Measurements from ENCODE around the gene SFMBT2.
"Not testable (repeated sequence)": the region's sequence is repeated elsewhere in the genome, so short reads cannot be mapped to it uniquely, and the experiment has no call there.

SFMBT2 gene

GRCh38 chr10:7403620-7404019, 7.2 kb downstream of the SFMBT2 start:
- no peak for TF ChIP-seq CTCF (IDR thresholded peaks at IDR 0.05; ENCODE audit: low read length, missing control alignments)
- no peak overlapping the region for H3K4me3 ChIP-seq (replicated peaks; ENCODE audit: low read depth, low read length)
- DNase-seq (ENCODE audit: low read depth): no peak

GRCh38 chr10:7401782-7402181, 9.1 kb downstream of the SFMBT2 start:
- H3K4me3 ChIP-seq (replicated peaks; ENCODE audit: low read depth, low read length): no peak overlapping the region
- no peak for TF ChIP-seq CTCF (IDR thresholded peaks at IDR 0.05; ENCODE audit: low read length, missing control alignments)
- DNase-seq (ENCODE audit: low read depth): no peak

GRCh38 chr10:7401156-7401555, 9.7 kb downstream of the SFMBT2 start:
- TF ChIP-seq CTCF (IDR thresholded peaks at IDR 0.05; ENCODE audit: low read length, missing control alignments): no peak
- DNase-seq (ENCODE audit: low read depth): no peak
- H3K4me3 ChIP-seq (replicated peaks; ENCODE audit: low read depth, low read length): no peak overlapping the region

- DNase-seq (ENCODE audit: low read depth): no peak
- no peak overlapping the region for H3K4me3 ChIP-seq (replicated peaks; ENCODE audit: low read depth, low read length)
- no peak for TF ChIP-seq CTCF (IDR thresholded peaks at IDR 0.05; ENCODE audit: low read length, missing control alignments)
Observed at GRCh38 chr10:7400068-7400715, 10.6 kb downstream of the SFMBT2 start.

GRCh38 chr10:7399533-7399932, 11.3 kb downstream of the SFMBT2 start:
- no peak overlapping the region for H3K4me3 ChIP-seq (replicated peaks; ENCODE audit: low read depth, low read length)
- no peak for DNase-seq (ENCODE audit: low read depth)
- no peak for TF ChIP-seq CTCF (IDR thresholded peaks at IDR 0.05; ENCODE audit: low read length, missing control alignments)

GRCh38 chr10:7397049-7398035, 13.5 kb downstream of the SFMBT2 start:
- no peak overlapping the region for H3K4me3 ChIP-seq (replicated peaks; ENCODE audit: low read depth, low read length)
- TF ChIP-seq CTCF (IDR thresholded peaks at IDR 0.05; ENCODE audit: low read length, missing control alignments): no peak
- DNase-seq (ENCODE audit: low read depth): no peak

- not testable (repeated sequence) for H3K4me3 ChIP-seq (replicated peaks; ENCODE audit: low read depth, low read length); DNase-seq (ENCODE audit: low read depth)
Observed at GRCh38 chr10:7392301-7392700, 18.5 kb downstream of the SFMBT2 start.

Measured in fibroblast of pulmonary artery (primary cell).